GDM1 (cell line): ENCODE data around the gene EVA1A.

Experiments used
- DNase-seq: peaks from one replicate; lab custom pipeline; 2025; lab: John Stamatoyannopoulos, UW

EVA1A gene, protein sequence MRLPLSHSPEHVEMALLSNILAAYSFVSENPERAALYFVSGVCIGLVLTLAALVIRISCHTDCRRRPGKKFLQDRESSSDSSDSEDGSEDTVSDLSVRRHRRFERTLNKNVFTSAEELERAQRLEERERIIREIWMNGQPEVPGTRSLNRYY

DNA sequence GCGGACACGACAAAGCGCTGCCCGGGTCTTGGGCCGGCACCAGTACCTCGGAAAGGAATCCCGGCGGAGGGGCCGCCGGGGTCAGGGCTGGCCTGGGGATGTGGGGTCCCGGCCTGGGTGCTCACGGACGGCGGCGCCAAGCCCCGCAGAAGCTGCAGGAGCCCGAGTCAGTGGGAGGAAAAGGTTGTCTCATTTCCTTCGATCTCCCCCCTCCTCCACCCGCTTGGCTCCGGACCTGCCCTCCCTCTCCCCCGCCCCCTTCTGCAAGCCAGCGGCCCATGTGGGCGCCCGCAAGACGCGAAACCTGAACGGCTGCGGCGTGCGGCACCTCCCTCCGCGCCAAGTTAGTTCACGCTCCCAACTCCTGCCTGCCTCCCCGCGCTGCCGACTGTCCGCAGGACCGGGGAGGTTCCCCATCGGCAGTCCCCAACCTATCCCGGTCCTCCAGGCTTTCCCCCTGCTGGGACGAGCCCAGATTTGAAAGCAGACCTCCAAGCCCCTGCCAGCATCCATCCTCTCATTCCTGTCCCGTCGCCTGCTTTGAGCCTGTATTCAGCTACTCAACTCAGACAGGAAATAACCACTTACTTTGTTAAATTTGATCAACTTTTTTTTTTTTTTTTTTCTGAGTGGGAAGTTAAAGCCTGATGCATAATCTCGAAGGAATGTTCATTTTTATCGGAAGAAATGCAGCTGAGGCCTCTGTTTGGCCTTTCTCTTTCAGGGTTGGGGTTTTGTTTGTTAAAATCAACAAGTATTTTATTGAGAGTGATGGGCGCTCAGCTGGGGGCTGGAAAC, at the start of gene EVA1A:
TSS of gene EVA1A (minus strand) at position 172 of the 798 bp plus-strand sequence. CDS start 42,799 bp downstream, outside the sequence.
- no peak for DNase-seq

DNA sequence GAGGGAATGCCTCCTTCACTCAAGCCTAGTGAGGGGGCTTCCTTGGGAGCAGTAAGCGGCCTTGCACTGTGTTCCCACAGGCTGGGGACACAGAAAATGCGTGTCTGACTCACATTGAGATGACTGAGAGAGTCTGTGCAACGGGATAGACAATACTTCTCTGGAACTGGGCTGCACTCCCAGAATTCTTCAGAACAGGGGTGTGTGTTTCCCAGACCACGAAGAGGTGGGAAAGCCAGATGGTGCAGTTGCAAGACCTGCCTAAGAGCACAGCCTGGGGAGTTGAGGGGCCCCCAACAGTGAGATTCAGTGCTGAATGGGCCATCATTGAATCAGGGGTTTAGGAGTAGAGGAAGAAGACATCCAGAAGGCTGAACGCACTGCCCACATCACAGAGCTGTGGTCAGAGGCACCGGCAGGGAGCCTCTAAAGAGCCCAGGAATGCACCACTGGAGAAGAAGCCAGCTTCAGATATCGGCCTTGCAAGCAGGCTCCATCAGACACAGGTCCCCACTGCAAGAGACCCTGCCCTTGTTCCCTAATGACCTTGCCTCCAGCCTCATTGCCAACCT, 49.3 kb upstream of the EVA1A start:
- DNase-seq = no peak

DNA sequence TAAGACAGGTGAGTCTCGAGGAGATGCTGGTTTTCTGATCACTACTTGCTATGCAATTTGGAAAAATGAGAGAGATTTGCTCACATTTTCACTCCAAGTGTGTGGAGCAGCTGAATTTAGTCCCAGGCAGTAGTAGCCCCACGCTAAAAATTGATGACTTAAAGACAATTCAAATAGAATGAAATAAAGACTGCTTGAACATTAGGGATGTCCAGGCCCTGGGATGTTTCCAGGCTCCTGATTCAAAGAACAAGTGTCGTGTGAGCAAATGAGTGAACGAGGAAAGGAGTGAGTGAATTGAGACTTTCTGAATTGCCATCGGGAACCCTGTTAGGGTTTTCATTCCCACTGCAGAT, 48.6 kb upstream of the EVA1A start:
- DNase-seq = no peak

DNA sequence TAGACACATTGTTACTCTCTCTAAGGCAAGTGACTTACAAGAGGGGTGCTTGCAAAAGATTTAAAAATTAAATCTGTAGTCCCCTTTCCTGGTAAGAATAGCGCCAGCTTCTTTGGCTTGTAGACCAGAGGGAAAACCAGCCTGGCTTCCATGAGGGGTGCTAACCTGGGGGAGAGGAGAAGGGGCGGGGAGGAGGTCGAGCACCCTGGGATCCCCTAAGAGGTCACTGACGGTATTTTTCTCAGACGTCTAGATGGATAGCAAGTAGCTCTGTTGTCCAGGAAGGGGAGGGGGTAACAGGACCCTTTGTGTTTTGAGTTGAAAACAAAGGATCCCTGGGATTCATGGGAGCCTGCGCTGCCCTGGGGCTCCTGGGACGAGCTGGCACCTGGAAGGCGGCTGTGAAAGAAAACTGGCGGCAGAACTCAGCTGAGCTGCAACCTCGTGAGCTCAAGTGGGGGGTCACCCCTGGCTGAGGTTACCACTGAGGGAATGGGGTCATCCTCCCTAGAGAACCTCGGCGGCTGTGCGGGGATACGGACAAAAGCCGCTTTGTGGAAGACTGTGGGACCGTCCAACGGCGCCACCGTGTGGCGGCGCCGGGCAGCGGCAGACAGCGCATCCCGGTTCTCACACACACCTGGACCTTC, 48.1 kb upstream of the EVA1A start:
- DNase-seq = peak; percentile 7

DNA sequence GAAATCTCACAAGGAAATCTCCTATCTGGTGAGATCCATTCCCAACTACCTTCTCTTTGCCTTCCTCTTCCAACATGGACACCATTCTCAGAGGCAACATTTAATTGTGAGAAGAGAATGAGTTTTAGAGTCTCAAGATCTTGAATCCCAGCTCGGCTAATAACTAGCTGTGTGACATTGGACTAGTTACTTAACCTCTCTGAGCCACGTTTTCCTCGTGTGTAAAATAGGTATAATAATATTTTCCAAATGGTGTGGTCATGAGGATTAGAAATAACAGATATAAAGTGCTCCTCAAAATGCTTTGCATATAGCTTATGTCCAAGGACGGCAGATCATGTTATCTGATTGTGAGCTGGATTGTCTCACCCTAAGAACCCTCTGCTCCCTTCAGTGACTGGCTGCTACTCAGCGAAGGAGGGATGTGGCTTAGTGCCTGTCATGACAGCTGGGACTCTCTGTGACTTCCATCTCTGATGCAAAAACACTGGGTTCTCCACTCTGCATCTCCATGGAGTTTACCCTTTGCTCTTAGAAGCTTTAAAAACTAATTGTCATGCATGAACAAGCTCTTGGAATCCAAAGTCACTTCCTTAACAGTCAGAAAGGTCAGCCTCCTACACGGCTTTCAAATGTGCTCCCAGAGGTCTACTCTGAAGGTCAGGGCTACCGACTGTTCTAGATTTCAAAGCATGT, 47.4 kb upstream of the EVA1A start:
- DNase-seq = no peak

DNA sequence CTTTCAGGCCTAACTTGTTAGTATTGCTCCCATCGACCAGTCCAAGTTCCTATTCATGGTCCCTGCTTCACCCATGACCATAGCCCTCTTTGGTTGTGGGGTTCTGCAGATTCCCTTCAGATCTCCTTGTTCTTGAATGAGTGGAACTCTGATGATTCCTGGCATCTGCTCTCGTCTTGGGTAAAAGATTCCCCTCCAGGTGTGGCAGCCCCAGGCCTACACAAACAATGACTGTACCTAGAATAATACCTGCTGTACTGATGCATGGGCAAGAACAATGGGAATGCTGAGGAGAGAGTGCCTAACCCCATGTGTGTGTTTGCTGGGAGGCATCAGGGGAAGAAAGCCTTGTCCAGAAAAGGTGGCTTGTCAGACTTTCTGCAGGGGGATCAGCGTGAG, 46.7 kb upstream of the EVA1A start:
- DNase-seq = no peak

DNA sequence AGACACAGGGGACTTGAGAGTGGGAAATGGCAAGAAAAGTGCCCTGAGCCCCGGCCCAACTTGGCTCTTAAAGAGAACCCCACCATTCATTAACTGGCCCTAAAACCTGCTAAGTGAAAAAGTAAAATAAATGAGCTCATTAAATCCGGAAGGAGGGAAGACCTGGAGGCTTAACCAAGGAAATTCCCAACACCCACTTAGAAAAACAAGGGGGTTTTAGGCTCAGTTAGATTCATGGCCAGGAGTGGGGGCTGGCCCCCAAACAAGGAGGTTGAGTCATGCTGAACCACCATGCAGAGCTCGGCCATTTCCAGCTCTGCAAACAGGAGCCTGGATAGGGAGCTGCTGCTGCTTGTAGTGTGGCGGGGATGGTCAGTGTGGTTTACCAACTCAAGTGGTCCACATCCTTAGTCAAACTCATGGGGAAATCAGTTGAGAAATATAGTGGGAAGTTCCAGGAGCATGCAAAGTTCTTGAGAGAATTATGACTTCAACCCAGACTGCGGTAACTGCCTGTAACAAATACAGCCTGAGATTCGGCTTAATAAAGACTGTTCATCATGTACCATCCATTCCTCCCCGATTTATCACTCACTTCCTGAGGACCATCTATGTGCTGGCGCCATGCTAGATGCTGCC, 46.1 kb upstream of the EVA1A start:
- DNase-seq = no peak

DNA sequence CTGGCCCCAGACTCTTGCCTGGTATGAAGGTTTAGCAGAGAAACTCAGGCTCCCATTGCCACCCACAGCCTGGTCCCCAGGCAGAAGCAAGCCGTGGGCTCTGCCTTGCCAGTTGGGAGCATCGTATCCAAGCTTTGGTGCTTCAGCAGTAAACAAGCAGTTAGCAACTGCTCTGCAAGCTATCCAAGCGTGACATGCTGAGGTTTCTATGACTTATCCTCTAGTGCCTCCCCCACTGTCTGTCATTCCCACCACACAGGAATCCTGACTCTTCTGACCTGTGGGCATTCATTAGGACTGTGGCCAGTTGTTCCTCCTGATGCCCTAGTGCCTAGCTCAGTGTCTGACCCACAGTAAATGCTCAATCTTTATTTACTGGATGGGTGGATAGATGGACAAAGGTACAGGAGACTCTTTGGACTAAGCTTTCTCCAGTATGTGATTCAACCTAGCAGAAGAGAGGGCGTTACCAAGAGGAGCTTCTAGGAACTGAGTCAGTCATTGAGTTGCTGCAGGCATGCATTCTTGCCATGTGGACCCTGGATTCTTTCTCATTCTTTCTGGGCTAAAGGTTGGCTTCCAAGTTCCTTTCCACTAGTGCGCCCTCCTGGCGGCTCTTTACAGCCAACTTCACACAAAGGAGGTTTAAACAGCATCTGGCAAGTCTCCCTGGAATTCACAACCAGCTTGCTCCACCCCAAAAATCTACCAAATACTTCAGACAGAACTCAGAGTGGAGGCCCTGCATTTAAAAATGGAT, 45.2 kb upstream of the EVA1A start:
- DNase-seq = no peak

DNA sequence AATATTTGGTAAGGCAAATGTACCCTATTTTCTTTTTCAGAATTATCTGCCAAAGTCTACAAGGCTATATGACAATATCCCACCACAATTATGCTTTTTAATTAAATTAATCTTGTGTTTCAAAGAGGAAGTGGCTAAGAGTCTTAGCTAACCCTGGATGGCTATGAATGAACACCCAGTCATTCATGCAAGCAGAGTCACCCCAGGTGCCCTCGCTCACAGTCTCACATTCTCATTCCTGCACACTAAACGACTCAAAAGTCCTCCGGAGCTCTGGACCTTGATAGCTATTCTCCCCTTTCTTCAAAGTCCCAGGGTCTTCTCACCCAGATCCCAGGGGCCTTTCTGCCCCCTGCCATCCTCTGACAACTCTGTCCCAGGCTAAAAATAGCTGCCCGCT, 43.7 kb upstream of the EVA1A start:
- DNase-seq = no peak

DNA sequence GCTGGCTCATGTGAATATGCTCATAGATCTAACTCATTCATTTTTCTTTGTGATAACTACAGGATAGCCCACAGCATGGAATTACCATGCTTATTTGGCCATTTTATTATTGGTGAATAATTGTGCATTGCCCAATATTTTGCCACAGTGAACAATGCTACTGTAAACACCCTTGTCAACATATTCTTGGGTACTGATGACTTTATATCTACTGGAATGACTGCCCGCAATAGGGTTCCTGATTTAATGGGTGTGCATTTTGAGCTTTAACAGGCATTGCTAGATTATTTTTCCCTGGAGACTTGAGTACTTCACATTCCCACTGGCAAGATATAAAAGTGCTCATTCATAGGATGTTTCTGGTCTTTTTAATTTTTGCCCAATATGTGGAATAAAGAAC, 42.7 kb upstream of the EVA1A start:
- DNase-seq = no peak

DNA sequence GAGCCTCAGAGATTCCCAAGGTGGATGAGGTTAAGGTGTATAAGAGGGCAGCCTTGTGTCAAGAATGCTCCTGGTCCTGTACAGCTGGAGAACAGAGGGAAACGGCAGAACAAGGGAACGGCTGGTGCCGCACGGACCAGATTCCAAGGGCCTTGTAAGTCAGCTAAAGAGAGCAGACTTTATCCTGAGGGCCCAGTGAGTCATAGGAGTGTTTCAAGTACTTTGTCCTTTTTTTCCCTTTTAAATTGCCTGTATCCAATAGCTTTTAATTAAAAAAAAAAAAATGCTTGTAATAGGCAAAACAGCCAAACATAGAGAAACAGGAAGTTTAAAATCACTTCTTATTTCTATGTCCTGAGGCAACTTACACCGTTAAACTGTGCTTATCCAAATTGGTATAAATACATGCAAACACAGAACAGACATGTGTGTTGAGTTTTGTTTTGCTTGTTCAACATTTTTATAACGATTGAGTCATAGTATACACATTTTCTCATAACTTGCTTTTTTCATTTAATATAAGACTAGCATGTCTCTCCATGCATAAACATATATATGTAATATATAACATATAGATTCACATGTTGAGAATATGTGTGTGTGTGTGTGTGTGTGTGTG, 42.1 kb upstream of the EVA1A start:
- DNase-seq = no peak

DNA sequence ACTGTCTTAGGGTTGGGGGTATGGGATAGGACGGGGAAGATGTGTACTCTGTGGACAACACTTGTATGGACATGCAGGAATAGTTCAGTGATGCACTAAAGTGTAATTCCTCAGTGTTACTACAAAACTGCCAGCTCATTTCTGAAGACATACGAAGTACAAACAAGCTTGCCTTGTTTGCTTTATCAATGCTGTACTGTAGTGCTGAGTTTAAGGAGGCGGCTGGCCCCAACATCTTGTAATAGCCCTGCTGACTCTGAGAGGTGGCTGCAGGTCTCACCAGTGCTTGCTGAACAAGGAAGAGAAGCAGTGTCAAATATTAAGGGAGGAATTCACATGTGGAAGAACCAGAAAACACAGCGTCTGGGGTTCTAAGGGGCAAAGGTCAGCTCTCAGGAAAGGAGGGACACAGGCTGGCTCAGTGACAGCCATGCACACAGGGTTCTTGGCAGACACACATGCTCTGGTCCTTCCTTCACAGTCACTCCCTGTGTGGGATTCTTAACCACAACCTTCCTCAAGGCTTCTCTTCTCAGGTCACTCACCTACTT, 39.8 kb upstream of the EVA1A start:
- DNase-seq = no peak

DNA sequence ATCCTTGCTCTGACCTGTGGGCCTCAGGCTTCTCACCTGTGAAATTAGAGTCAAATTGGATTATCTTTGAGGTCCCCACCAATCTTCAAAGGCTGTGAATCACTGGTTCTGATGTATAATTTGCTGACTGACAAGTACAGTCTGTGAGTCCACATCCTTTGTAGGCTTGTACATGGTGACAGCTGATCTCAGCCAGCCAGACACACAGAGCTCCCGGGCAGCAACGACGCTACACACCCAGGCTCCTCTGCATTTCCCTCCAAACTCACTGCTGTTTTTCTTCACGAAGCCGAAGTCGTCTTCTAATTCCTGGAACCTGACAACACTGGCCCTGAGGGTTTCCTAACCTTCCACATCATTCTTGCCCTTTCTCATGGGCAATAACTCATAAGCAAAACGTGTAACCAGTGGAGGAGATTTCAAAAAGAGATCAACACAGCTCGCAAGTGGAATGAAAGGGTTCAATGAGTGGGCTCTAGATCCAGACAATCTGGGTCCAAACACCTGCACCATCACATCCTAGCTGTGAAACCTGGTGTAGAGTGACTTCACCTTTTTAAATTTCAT, 37.9 kb upstream of the EVA1A start:
- no peak for DNase-seq

DNA sequence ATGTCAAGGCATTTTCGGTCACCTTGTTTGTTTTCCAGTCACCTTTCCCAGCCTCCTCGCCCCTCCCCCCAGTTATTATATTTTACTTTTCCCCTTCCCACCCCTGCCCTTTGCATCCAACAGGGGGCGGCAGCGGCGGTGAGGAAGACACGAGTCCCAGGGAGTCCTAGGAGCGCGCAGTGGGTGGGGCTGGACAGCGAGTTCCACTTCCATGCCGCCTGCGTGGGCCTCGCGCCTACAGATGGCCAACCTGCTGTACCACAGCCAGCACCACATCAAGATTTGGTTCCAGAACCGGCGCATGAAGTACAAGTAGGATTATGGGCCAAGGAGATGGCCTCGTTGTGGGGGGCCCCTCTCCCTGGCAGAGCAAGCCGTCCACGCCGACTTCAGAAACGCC, 37.2 kb upstream of the EVA1A start:
- DNase-seq = no peak

DNA sequence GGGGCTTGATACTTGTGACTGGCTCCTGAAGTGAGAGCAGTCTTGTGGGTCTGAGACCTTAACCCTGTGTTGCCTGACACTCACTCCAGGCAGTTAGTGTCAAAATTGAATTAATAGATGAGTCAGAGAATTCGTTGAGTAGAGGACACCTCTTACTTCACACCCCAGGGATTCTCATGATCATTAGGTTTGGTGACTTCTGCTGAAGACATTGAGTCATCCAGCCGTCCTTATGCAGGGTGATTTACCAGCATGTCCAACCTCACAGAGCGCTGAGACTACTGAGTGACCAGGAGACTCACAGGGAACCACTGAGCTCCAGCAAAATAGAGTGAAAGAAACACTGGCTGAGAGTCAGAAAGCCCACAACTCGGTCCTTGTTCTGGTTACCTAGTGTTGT, 36.0 kb upstream of the EVA1A start:
- DNase-seq = no peak

DNA sequence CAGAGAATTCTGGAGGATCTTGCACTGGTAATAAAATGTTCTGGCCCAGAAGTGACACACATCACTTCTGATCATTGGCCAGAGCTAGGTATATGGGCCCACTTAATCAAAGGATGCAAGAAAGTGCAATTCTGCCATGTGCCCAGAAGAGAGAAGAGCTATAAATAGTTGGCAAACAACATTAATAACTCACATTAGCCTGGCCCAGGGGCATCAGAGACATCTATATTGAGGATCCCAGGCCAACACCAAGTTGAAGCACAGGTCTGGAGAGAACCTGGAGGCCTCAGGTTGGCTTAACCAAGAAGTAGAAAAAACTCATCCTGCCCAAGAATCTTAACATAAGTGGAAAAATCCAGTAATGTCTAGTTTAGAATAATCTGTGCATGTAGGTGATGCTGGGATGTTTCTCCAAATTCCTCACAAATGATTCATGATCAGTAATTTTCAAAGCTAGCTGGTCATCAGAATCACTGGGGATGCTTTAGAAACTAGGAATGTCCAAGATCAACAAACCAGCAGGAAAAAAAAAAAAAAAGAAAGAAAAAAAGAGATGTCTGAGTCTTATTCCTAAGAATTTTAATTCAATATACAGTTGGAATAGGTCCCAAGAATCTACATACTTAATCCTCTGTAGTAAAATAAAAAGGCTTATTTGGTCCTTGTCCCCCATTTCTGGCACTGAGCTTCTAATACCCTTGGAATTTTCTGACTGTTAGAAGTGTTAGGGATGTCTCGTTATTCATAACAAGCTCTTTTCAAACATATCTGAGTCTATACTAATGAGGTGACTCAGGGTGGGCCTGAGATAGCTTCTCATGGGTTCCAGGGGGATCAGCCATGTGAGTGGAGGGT, 35.0 kb upstream of the EVA1A start:
- no peak for DNase-seq

DNA sequence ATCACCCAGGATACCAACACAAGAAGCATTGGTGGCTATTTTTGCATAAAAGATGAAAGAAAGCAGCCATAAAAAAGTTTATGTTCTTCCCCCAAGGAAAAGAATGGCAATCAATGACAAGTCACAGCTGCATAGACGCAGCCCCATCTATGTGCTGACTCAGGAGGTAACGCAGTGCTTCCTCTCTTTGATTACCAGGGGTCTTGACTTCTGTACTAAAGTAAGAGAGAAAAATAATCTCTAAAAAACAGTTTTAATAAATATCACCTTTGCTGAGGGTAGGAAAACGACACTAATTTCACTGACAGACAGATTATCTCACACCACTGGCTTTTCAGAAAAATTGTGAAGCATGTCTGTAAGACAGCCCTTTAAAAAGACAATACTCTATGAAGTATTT, 33.9 kb upstream of the EVA1A start:
- no peak for DNase-seq

DNA sequence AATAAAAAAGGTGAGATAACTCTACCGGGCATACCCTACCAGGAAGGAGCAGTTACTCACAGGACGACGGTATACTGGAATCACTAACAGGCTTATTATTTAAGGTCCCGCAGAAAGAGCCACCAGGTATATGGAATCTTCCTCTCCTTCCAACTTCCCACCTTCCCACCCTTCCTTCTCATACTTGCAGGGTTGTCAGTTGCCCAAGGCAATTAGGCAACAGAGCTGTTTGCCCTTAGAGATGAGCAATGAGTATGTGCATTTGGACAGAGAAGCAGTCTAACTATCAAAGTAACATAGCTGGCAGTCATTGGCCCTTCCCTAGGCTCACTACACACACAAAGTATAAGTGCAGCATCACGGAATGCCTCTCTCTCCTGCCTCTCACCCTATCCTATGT, 32.1 kb upstream of the EVA1A start:
- DNase-seq = no peak

DNA sequence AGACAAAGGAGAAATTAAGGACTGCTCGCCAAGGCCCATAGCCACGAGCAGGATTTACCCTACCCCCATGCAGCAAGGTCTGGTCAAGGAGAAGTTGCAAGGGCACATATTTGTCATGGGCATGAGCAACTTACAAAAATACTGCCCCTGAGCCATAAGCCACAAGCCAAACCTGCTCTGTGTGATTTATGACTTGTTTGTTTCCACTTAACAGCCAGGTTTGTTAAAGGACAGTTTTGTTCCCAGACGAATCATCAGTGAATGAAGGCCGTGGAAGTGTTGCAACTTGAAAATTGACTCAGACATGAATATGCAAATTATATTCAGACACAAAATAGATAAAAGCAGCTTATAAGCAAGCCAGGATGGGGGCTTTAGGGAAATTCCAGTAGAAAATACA, 31.3 kb upstream of the EVA1A start:
- DNase-seq = no peak
